KG1 (cell line): Measurements from ENCODE around the gene CD22.
A peak's percentile ranks its signal among the peaks of the same experiment; 100 is the strongest.

Experiments used
- DNase-seq: peaks from one replicate; lab custom pipeline; 2025; lab: John Stamatoyannopoulos, UW

Gene CD22

GRCh38 chr19:35295792-35296462 lies 33.1 kb upstream of the CD22 start:
- DNase-seq: peak; percentile 71

GRCh38 chr19:35296644-35297514 lies 32.1 kb upstream of the CD22 start:
- no peak for DNase-seq

DNA sequence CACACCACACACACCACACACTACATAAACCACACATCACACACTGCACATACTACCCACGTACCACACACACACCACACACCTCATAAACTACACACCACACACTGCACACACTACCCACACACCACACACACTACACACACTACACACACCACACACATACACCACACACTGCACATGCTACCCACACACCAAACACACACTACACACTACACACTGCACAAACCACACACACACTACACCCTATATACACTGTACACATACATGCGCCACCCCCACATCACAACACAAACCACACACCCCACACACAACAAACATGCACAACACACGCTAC lies 31.5 kb upstream of the CD22 start:
- DNase-seq: no peak

- DNase-seq: no peak
These were observed 31.1 kb upstream of the CD22 start for GRCh38 chr19:35297922-35298321.

DNA sequence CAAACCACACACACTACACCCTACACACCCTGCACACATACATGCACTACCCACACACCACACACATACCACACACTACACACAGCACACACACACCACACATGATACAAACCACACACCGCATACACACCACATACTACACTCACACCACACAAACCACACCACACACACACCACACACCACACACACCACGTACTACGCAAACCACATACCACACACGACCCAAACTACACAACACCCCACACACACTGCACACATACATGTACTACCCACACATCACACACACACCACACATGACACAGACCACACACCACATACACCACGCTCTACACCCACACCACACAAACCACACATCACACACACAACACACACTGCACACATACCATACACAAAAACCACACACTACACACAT lies 30.4 kb upstream of the CD22 start:
- no peak for DNase-seq

GRCh38 chr19:35299523-35300338 lies 29.3 kb upstream of the CD22 start:
- no peak for DNase-seq

DNA sequence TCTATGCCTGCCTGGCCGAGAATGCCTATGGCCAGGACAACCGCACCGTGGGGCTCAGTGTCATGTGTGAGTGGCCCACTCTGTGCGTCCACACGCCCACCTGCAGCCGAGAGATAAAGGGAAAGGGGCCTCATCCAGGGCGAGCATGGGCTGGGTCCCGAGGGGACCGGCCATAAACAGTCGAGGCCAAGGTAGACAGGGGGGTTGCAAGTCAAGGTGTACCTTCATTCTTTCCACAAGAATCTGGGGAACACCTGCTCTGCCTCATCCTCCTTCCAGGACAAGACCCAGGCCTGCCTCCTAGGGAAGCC lies 28.7 kb upstream of the CD22 start:
- DNase-seq: no peak

DNA sequence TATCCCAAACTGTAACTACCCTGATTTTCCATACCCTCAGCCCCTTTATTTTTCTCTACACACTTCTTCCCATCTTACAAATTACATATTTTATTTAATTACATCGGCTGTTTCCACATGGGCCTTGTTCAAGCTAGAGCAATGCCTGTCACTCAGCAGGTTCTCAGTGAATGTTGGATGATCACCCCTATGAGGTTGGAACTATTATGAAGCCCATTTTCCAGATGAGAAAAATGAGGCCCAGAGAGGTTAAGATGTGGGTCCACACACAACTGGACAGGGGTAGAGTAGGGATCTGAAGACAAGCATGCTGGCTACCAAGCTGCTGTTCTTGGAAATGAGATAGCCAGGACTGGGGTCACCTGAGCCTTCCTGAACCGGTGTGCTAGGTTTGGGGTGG lies 27.0 kb upstream of the CD22 start:
- no peak for DNase-seq

DNA sequence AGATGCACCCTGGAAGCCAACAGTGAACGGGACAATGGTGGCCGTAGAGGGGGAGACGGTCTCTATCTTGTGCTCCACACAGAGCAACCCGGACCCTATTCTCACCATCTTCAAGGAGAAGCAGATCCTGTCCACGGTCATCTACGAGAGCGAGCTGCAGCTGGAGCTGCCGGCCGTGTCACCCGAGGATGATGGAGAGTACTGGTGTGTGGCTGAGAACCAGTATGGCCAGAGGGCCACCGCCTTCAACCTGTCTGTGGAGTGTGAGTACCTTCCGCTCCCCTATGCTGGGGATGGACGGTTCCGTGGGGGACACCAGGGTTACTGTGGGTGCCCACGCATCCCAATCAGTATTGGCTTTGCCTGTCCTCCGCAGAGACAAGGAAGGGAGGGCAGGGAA lies 26.5 kb upstream of the CD22 start:
- DNase-seq: no peak

DNA sequence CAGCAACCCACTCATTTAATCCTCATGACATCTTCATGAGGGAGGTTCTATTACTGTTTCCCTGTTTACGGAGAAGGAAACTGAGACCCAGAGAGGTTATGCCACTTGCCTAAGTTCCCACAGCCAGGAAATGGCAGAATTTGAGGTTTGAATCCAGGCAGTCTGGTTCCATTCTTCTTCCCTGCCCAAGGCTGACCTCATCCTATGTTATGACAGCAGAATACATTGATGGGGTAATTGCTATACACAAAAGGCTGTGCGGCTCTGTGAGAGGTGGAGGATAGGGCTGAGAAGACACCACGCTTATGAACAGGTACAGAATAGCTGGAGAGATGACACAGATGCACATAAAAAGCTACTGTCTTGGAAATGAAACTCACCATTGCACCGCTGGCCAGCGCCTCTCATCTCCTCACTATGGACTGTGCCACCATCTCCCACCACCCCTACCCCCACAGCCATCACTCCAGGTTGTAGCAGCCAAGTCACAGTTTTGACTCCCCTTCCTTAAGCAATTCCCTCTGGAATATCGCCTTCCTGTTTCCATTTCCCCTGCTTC lies 25.6 kb upstream of the CD22 start:
- no peak for DNase-seq

- no peak for DNase-seq
These were observed 25.0 kb upstream of the CD22 start for GRCh38 chr19:35304036-35304435.

- no peak for DNase-seq
These were observed 23.8 kb upstream of the CD22 start for GRCh38 chr19:35305181-35305580.

- DNase-seq: no peak
These were observed 22.3 kb upstream of the CD22 start for GRCh38 chr19:35306473-35307246.

DNA sequence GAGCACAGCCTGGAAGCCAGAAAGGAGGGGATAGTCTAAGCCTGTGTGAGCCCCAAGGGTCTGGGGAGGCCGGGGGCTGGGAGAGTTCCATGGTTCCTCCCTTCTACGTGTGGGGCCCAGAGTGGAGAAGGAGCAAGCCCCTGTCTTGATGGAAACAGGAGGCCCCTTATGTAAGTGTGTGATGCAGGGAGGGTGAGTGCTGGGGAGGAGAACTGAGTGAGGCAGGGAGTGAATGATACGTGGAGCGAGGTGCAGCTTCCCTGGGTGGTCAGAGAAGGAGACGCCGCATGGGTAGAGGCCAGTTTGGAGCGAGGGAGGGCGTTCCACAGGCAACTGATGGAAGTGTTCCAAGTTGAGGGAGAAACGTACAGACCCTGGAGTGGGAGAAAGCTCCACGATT lies 21.1 kb upstream of the CD22 start:
- no peak for DNase-seq

DNA sequence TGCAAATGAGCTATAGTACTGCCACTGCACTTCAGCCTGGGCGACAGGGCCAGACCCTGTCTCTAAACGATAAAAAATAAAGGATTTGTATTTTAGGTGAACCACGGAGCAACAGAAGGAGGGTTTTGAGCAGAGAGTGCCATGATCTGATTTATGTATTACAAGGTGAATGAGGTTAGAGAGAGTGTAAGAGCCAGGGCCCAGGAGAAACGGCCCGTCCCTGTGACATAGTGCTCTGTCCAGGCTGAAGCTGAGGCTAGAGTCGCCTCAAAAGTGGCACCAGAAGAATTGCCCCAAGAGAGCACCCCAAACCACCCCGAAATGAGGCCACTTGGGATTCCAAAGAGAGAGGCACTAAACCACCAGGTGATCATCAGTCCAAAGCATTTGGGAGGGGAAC lies 20.1 kb upstream of the CD22 start:
- no peak for DNase-seq

DNA sequence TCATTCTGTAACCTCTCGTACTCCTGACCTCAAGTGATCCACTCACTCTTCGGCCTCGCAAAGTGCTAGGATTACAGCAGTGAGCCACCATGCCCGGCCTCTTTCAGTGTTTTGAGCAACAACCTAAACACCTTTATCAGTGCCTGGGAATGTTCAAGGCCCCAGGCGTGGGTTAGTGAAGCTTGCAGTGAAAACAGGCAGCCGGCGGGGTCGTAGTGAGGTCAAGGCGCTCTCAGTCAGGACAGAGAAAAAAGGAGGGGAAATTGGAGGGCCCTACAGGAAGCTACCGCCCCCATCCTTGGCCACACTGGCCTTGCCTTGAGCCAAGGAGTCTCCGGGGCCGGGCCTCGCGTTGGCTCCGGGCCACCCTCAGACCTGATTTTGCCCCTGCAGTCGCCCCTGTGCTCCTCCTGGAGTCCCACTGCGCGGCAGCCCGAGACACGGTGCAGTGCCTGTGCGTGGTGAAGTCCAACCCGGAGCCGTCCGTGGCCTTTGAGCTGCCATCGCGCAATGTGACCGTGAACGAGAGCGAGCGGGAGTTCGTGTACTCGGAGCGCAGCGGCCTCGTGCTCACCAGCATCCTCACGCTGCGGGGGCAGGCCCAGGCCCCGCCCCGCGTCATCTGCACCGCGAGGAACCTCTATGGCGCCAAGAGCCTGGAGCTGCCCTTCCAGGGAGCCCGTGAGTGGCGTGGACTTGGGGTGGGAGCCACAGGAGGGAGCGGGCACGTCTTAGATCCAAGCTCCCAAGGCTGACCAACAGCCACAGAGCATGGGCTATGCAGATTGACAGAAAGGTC lies 19.3 kb upstream of the CD22 start:
- no peak for DNase-seq

DNA sequence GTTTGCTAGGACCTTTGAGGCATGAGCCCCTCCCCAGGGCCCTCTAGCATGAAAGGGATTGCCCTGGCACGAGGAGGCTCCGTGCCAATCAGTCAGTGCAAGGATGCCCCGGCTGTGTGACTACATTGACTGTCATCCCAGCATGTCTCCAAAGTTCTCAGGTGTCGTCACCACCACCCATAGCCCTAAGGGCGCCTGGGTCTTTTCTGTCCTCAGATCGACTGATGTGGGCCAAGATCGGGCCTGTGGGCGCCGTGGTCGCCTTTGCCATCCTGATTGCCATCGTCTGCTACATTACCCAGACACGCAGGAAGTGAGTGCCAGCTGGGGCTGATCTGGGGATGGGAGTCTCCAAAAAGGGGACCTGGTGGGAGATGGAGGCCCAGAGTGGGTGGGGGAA lies 18.7 kb upstream of the CD22 start:
- no peak for DNase-seq

- DNase-seq: no peak
These were observed 18.0 kb upstream of the CD22 start for GRCh38 chr19:35310811-35311465.

DNA sequence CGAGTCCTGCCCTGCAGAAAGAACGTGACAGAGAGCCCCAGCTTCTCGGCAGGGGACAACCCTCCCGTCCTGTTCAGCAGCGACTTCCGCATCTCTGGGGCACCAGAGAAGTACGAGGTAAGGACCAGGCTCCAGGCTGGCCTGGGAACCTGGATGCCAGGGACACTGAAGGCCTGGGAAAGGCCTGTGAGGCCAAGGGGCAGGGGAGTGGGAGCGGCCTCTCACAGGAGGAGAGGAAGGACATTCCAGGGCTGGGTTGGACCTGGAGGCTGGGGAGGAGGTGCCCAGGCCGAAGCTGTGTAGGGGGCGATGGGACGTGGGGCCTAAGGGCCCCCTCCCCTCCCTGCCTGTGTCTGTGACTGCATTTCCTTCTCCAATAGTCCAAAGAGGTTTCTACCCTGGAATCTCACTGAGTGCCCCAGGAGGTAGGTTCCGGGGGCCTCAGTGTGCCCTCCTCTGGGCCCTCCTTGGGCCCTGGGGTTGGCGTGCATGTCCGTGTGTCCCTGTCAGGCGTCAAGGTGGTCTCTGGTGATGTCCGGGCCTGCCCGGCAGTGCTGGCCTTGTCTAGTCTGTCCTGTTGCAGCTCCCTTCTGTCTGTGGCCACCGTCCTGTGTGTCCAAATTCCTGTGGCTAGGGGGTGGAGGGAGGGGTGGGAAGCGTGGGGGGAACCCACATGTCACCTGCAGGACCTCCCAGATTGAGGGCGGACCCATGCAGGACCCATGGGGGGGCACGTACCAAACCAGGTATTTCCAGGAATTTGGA lies 16.9 kb upstream of the CD22 start:
- no peak for DNase-seq

GRCh38 chr19:35313587-35313986 lies 15.4 kb upstream of the CD22 start:
- DNase-seq: no peak
